Activated naive CD8-positive, alpha-beta T cell (primary cell): ENCODE data around the gene FNIP1.
"Not testable (repeated sequence)": the region's sequence is repeated elsewhere in the genome, so short reads cannot be mapped to it uniquely, and the experiment has no call there.

Experiments used
- H3K27ac Mint-ChIP-seq: one replicate; pipeline ENCODE4 v1.8.0; 2021; ENCODE audit warnings: mixed read lengths
- H3K27me3 Mint-ChIP-seq: one replicate; pipeline ENCODE4 v1.8.0; 2021; ENCODE audit warnings: mixed read lengths
- H3K36me3 Mint-ChIP-seq: one replicate; pipeline ENCODE4 v1.8.0; 2021; ENCODE audit warnings: mixed read lengths
- H3K4me1 Mint-ChIP-seq: one replicate; pipeline ENCODE4 v1.8.0; 2021; ENCODE audit warnings: low read depth, mixed read lengths
- H3K4me3 Mint-ChIP-seq: one replicate; pipeline ENCODE4 v1.8.0; 2021; ENCODE audit warnings: mild to moderate bottlenecking, mixed read lengths
- H3K9me3 Mint-ChIP-seq: one replicate; pipeline ENCODE4 v1.8.0; 2021; ENCODE audit warnings: low read depth, mixed read lengths

Gene FNIP1

GRCh38 chr5:131716650-131717049 lies 80.2 kb downstream of the FNIP1 start:
- H3K36me3 Mint-ChIP-seq = peaks cover 43% of the 10 kb centered on the region
- peaks cover 3% of the 10 kb centered on the region for H3K4me1 Mint-ChIP-seq
- no peaks in the 10 kb centered on the region for H3K27me3 Mint-ChIP-seq
- no peak overlapping the region for H3K27ac Mint-ChIP-seq
- no peaks in the 10 kb centered on the region for H3K9me3 Mint-ChIP-seq
- H3K4me3 Mint-ChIP-seq = no peak overlapping the region

- Mint-ChIP-seq H3K27ac (peak overlapping the region; percentile 43), H3K4me3 (no peak overlapping the region), H3K4me1 (peaks cover 6% of the 10 kb centered on the region), H3K27me3 (no peaks in the 10 kb centered on the region), H3K9me3 (no peaks in the 10 kb centered on the region), H3K36me3 (peaks cover 23% of the 10 kb centered on the region)
These were observed 86.4 kb downstream of the FNIP1 start for GRCh38 chr5:131710391-131710790.

GRCh38 chr5:131709043-131709442 lies 87.8 kb downstream of the FNIP1 start:
- no peak overlapping the region for H3K27ac Mint-ChIP-seq
- H3K4me1 Mint-ChIP-seq = peaks cover 6% of the 10 kb centered on the region
- H3K9me3 Mint-ChIP-seq = no peaks in the 10 kb centered on the region
- no peak overlapping the region for H3K4me3 Mint-ChIP-seq
- peaks cover 24% of the 10 kb centered on the region for H3K36me3 Mint-ChIP-seq
- no peaks in the 10 kb centered on the region for H3K27me3 Mint-ChIP-seq

- peaks cover 6% of the 10 kb centered on the region for H3K4me1 Mint-ChIP-seq
These were observed 90.5 kb downstream of the FNIP1 start for GRCh38 chr5:131706281-131706680.

GRCh38 chr5:131694926-131695325 lies 101.9 kb downstream of the FNIP1 start:
- H3K27me3 Mint-ChIP-seq = no peaks in the 10 kb centered on the region
- H3K4me3 Mint-ChIP-seq = no peak overlapping the region
- no peaks in the 10 kb centered on the region for H3K9me3 Mint-ChIP-seq
- no peak overlapping the region for H3K27ac Mint-ChIP-seq
- peaks cover 36% of the 10 kb centered on the region for H3K36me3 Mint-ChIP-seq
- H3K4me1 Mint-ChIP-seq = no peaks in the 10 kb centered on the region

More at GRCh38 chr5:131706281-131706680, 90.5 kb downstream of the FNIP1 start:
- peaks cover 29% of the 10 kb centered on the region for H3K36me3 Mint-ChIP-seq
- no peak overlapping the region for H3K27ac Mint-ChIP-seq
- H3K4me3 Mint-ChIP-seq = no peak overlapping the region
- H3K9me3 Mint-ChIP-seq = no peaks in the 10 kb centered on the region
- no peaks in the 10 kb centered on the region for H3K27me3 Mint-ChIP-seq

GRCh38 chr5:131693894-131694293 lies 102.9 kb downstream of the FNIP1 start:
- no peak overlapping the region for H3K4me3 Mint-ChIP-seq
- no peaks in the 10 kb centered on the region for H3K9me3 Mint-ChIP-seq
- H3K36me3 Mint-ChIP-seq = peaks cover 39% of the 10 kb centered on the region
- H3K4me1 Mint-ChIP-seq = no peaks in the 10 kb centered on the region
- H3K27ac Mint-ChIP-seq = no peak overlapping the region
- H3K27me3 Mint-ChIP-seq = no peaks in the 10 kb centered on the region

GRCh38 chr5:131685516-131686171 lies 111.2 kb downstream of the FNIP1 start:
- Mint-ChIP-seq H3K9me3 (no peaks in the 10 kb centered on the region), H3K36me3 (peaks cover 20% of the 10 kb centered on the region), H3K27ac (no peak overlapping the region), H3K4me1 (no peaks in the 10 kb centered on the region), H3K4me3 (no peak overlapping the region), H3K27me3 (no peaks in the 10 kb centered on the region)

GRCh38 chr5:131684595-131684994 lies 112.2 kb downstream of the FNIP1 start:
- Mint-ChIP-seq H3K27me3 (no peaks in the 10 kb centered on the region), H3K9me3 (no peaks in the 10 kb centered on the region), H3K4me3 (no peak overlapping the region), H3K4me1 (no peaks in the 10 kb centered on the region), H3K36me3 (peaks cover 17% of the 10 kb centered on the region), H3K27ac (no peak overlapping the region)

- Mint-ChIP-seq H3K27me3 (no peaks in the 10 kb centered on the region), H3K4me3 (no peak overlapping the region), H3K27ac (no peak overlapping the region), H3K36me3 (peaks cover 18% of the 10 kb centered on the region), H3K4me1 (no peaks in the 10 kb centered on the region), H3K9me3 (no peaks in the 10 kb centered on the region)
These were observed 112.8 kb downstream of the FNIP1 start for GRCh38 chr5:131684051-131684450.

GRCh38 chr5:131682826-131683225 lies 114.0 kb downstream of the FNIP1 start:
- no peaks in the 10 kb centered on the region for H3K4me1 Mint-ChIP-seq
- H3K9me3 Mint-ChIP-seq = no peaks in the 10 kb centered on the region
- no peak overlapping the region for H3K27ac Mint-ChIP-seq
- H3K36me3 Mint-ChIP-seq = peaks cover 17% of the 10 kb centered on the region
- no peak overlapping the region for H3K4me3 Mint-ChIP-seq
- H3K27me3 Mint-ChIP-seq = no peaks in the 10 kb centered on the region

GRCh38 chr5:131682175-131682574 lies 114.6 kb downstream of the FNIP1 start:
- H3K27me3 Mint-ChIP-seq = no peaks in the 10 kb centered on the region
- no peaks in the 10 kb centered on the region for H3K9me3 Mint-ChIP-seq

GRCh38 chr5:131679911-131680310 lies 116.9 kb downstream of the FNIP1 start:
- no peak overlapping the region for H3K4me3 Mint-ChIP-seq
- no peak overlapping the region for H3K27ac Mint-ChIP-seq
- H3K27me3 Mint-ChIP-seq = no peaks in the 10 kb centered on the region
- H3K9me3 Mint-ChIP-seq = no peaks in the 10 kb centered on the region
- peaks cover 27% of the 10 kb centered on the region for H3K36me3 Mint-ChIP-seq
- no peaks in the 10 kb centered on the region for H3K4me1 Mint-ChIP-seq

More at GRCh38 chr5:131682175-131682574, 114.6 kb downstream of the FNIP1 start:
- Mint-ChIP-seq H3K4me1 (no peaks in the 10 kb centered on the region), H3K27ac (no peak overlapping the region), H3K36me3 (peaks cover 18% of the 10 kb centered on the region), H3K4me3 (no peak overlapping the region)

- not testable (repeated sequence) for H3K9me3 Mint-ChIP-seq, H3K4me3 Mint-ChIP-seq, H3K27me3 Mint-ChIP-seq, H3K27ac Mint-ChIP-seq, H3K4me1 Mint-ChIP-seq
- H3K36me3 Mint-ChIP-seq = peaks cover 28% of the 10 kb centered on the region
These were observed 118.5 kb downstream of the FNIP1 start for GRCh38 chr5:131678273-131678672.

- Mint-ChIP-seq H3K36me3 (peaks cover 30% of the 10 kb centered on the region), H3K4me3 (no peak overlapping the region), H3K9me3 (no peaks in the 10 kb centered on the region), H3K27me3 (no peaks in the 10 kb centered on the region), H3K4me1 (peaks cover 4% of the 10 kb centered on the region), H3K27ac (no peak overlapping the region)
These were observed 119.7 kb downstream of the FNIP1 start for GRCh38 chr5:131677115-131677514.

- H3K4me3 Mint-ChIP-seq = no peak overlapping the region
- H3K36me3 Mint-ChIP-seq = peaks cover 39% of the 10 kb centered on the region
- H3K27ac Mint-ChIP-seq = no peak overlapping the region
- H3K27me3 Mint-ChIP-seq = no peaks in the 10 kb centered on the region
- peaks cover 13% of the 10 kb centered on the region for H3K4me1 Mint-ChIP-seq
- no peaks in the 10 kb centered on the region for H3K9me3 Mint-ChIP-seq
These were observed 124.0 kb downstream of the FNIP1 start for GRCh38 chr5:131672776-131673175.

GRCh38 chr5:131671994-131672655 lies 124.7 kb downstream of the FNIP1 start:
- Mint-ChIP-seq H3K36me3 (peaks cover 36% of the 10 kb centered on the region), H3K27me3 (no peaks in the 10 kb centered on the region), H3K4me3 (no peak overlapping the region), H3K9me3 (no peaks in the 10 kb centered on the region), H3K27ac (peak overlapping the region; percentile 34), H3K4me1 (peaks cover 13% of the 10 kb centered on the region)
